Keratinocyte (primary cell): ENCODE results near the gene CELF5. TPM values are rescaled to one million over a fixed set of nuclear protein-coding genes. Genes with fewer than 3 reads are reported as not detected.

Experiments used
- DNase-seq: peaks from one replicate; pipeline ENCODE4 v3.0.0-alpha.2; 2011; ENCODE audit warnings: low read depth, missing footprints, low spot score
- FAIRE-seq: peaks from 2 replicates; lab custom pipeline; 2011; peaks lifted over from hg19 to GRCh38; lab: Jason Lieb, UNC
- H2AFZ ChIP-seq: 2 replicates; pipeline ENCODE4 v1.6.0; 2012; ENCODE audit warnings: low read length, control low read depth, inconsistent platforms; ENCODE audit not compliant: control insufficient read depth
- H3K27ac ChIP-seq: 2 replicates; pipeline ENCODE4 v1.5.1; 2011; ENCODE audit warnings: low read length; ENCODE audit not compliant: control insufficient read depth, insufficient read depth
- H3K27me3 ChIP-seq: 3 replicates; pipeline ENCODE4 v1.6.0; 2011; ENCODE audit warnings: low read length; ENCODE audit not compliant: control insufficient read depth, insufficient read depth; ENCODE audit errors: extremely low read depth
- H3K36me3 ChIP-seq, 2 experiments: 2 replicates in 1 of 2; 3 replicates in 1 of 2; pipeline ENCODE4 v1.5.1; 2011; ENCODE audit warnings: low read length in 2 of 2, mild to moderate bottlenecking in 1 of 2; ENCODE audit not compliant: control insufficient read depth in 2 of 2, insufficient read depth in 2 of 2; ENCODE audit errors: extremely low read depth in 1 of 2
- H3K4me1 ChIP-seq: 3 replicates; pipeline ENCODE4 v1.5.1; 2011; ENCODE audit warnings: low read length; ENCODE audit not compliant: control insufficient read depth, insufficient read depth; ENCODE audit errors: extremely low read depth
- H3K4me2 ChIP-seq: 3 replicates; pipeline ENCODE4 v1.6.0; 2011; ENCODE audit warnings: low read depth, low read length; ENCODE audit not compliant: control insufficient read depth, insufficient read depth; ENCODE audit errors: extremely low read depth
- H3K4me3 ChIP-seq, 3 experiments: fragments of 200-600 bp in 1 of 3; sonication (generic) in 1 of 3; 2 replicates in 2 of 3; 3 replicates in 1 of 3; pipeline ENCODE4 v1.5.1; 2011 to 2016; ENCODE audit warnings: low read length in 3 of 3, mild to moderate bottlenecking in 3 of 3, control low read depth in 2 of 3, inconsistent platforms in 1 of 3, low read depth in 1 of 3, mixed read lengths in 1 of 3, mixed run types in 1 of 3, moderate library complexity in 1 of 3; ENCODE audit not compliant: control insufficient read depth in 2 of 3, insufficient read depth in 2 of 3; ENCODE audit errors: extremely low read depth in 1 of 3
- H3K79me2 ChIP-seq: 2 replicates; pipeline ENCODE4 v1.6.0; 2012; ENCODE audit warnings: low read length; ENCODE audit not compliant: control insufficient read depth, insufficient read depth
- H3K9ac ChIP-seq: 3 replicates; pipeline ENCODE4 v1.6.0; 2011; ENCODE audit warnings: low read length; ENCODE audit not compliant: control insufficient read depth, insufficient read depth; ENCODE audit errors: extremely low read depth
- H3K9me1 ChIP-seq: 3 replicates; pipeline ENCODE4 v1.6.0; 2011; ENCODE audit warnings: low read length; ENCODE audit not compliant: control insufficient read depth, insufficient read depth; ENCODE audit errors: extremely low read depth
- H3K9me3 ChIP-seq: 2 replicates; pipeline ENCODE4 v1.5.1; 2012; ENCODE audit warnings: low read depth, low read length; ENCODE audit not compliant: control insufficient read depth
- H4K20me1 ChIP-seq: 3 replicates; pipeline ENCODE4 v1.6.0; 2011; ENCODE audit warnings: low read length; ENCODE audit not compliant: control insufficient read depth, insufficient read depth; ENCODE audit errors: extremely low read depth
- EZH2 ChIP-seq: IDR thresholded peaks from one replicate; pipeline ENCODE4 v1.6.1; 2012; ENCODE audit warnings: inconsistent platforms, mild to moderate bottlenecking, low read length, moderate library complexity
- dilution Hi-C: fragments of 300-500 bp; cut with MboI; formaldehyde crosslinking; loops from one replicate; pipeline ENCODE4 v1.7.0; 2020; ENCODE audit warnings: low sequenced_read_pairs; ENCODE audit not compliant: extremely low pct_ligation_motif_present
- polyA plus RNA-seq, 5 experiments: library from polyadenylated mRNA; depleted of rRNA in 3 of 5; stranded (reverse) in 3 of 5; stranded (forward) in 1 of 5; unstranded in 1 of 5; fragments of >200 nt; gene quantifications; 1 replicate in 1 of 5; 2 replicates in 3 of 5; 3 replicates in 1 of 5; pipeline versions ENCODE4 v1.2.1 to v1.2.3, GENCODE V29; 2011 to 2012; ENCODE audit warnings: missing spikeins in 2 of 5, low read depth in 1 of 5, low replicate concordance in 1 of 5
- TF ChIP-seq, protein P1 (sequence below), 3 experiments: IDR thresholded peaks in 1 of 3; conservative IDR thresholded peaks in 1 of 3; optimal IDR thresholded peaks in 1 of 3; 2 replicates in 2 of 3; 3 replicates in 1 of 3; pipeline versions ENCODE3 to v1.5.1; 2011; ENCODE audit warnings: low read length in 3 of 3, mild to moderate bottlenecking in 3 of 3, moderate library complexity in 2 of 3, control low read depth in 1 of 3, inconsistent platforms in 1 of 3; ENCODE audit not compliant: insufficient read depth in 2 of 3; ENCODE audit errors: extremely low read depth in 1 of 3

Gene CELF5
- polyA plus RNA-seq, 1 donor (not counting 4 experiments of a cell fraction or from before 2014, with no cell fraction given): 0.04 TPM

DNA sequence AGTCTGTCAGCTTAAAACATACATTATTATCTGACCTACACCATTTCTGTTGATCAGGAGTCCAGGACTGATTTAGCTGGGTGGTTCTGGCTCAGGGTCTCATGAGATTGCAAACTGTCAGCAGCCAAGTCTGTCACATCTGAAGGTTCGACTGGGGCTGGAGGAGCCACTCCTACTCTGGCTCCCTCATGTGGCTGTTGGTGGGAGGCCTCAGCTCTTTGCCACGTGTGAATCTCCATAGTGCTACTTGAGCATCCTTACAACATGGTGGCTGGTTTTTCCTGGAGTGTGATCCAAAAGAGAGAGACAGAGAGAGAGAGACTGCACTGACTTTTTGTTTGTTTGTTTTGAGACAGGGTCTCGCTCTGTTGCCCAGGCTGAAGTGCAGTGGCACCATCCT lies 78.3 kb downstream of the CELF5 start:
- Histone ChIP-seq H2AFZ (no peak overlapping the region), H3K36me3 (no peaks in the 10 kb centered on the region), H3K4me1 (no peaks in the 10 kb centered on the region), H4K20me1 (no peaks in the 10 kb centered on the region), H3K4me2 (no peak overlapping the region), H3K27me3 (peaks cover 3% of the 10 kb centered on the region), H3K9me1 (no peaks in the 10 kb centered on the region), H3K9ac (no peak overlapping the region), H3K9me3 (no peaks in the 10 kb centered on the region), H3K79me2 (no peaks in the 10 kb centered on the region), H3K27ac (no peak overlapping the region), H3K4me3 (no peak overlapping the region)
- FAIRE-seq (no peak), DNase-seq (no peak)
- dilution Hi-C loops: no loop called here
- no peak for TF ChIP-seq EZH2
- TF ChIP-seq, protein P1, sequence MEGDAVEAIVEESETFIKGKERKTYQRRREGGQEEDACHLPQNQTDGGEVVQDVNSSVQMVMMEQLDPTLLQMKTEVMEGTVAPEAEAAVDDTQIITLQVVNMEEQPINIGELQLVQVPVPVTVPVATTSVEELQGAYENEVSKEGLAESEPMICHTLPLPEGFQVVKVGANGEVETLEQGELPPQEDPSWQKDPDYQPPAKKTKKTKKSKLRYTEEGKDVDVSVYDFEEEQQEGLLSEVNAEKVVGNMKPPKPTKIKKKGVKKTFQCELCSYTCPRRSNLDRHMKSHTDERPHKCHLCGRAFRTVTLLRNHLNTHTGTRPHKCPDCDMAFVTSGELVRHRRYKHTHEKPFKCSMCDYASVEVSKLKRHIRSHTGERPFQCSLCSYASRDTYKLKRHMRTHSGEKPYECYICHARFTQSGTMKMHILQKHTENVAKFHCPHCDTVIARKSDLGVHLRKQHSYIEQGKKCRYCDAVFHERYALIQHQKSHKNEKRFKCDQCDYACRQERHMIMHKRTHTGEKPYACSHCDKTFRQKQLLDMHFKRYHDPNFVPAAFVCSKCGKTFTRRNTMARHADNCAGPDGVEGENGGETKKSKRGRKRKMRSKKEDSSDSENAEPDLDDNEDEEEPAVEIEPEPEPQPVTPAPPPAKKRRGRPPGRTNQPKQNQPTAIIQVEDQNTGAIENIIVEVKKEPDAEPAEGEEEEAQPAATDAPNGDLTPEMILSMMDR (optimal IDR thresholded peaks at IDR 0.05 in 1 of 3, IDR thresholded peaks at IDR 0.05 in 1 of 3, conservative IDR thresholded peaks at IDR 0.05 in 1 of 3; ENCODE audit: extremely low read depth in 1 of 3, insufficient read depth in 2 of 3, low read length in 3 of 3): peak; percentile 14 to 21 (median 16)

DNA sequence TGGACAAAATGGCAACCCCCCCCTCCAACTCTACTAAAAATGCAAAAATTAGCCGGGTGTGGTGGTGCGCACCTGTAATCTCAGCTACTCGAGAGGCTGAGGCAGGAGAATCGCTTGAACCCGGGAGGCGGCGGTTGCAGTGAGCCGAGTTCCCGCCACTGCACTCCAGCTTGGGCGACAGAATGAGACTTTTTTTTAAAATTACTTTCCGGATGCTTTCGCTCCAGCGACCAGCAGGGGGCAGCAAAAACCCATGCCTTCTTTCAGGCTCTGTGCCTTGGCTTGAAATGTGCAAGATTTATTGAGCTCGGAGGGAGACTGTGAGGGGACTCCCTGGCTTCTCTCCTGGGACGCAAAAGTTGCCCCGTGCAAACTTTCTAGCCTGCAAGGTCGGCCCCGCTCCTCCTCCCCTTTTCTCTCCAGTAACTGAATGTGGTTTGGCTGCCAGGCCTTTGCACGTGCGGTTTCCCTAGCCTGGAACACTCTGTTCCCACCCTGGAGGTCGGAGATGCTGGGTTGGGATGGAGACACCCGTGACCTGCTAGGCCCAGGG lies 80.5 kb downstream of the CELF5 start:
- no peak overlapping the region for H3K4me3 ChIP-seq
- H3K9ac ChIP-seq: no peak overlapping the region
- dilution Hi-C loops: no loop called here
- no peaks in the 10 kb centered on the region for H3K9me1 ChIP-seq
- H2AFZ ChIP-seq: no peak overlapping the region
- TF ChIP-seq, protein P1 (optimal IDR thresholded peaks at IDR 0.05 in 1 of 3, IDR thresholded peaks at IDR 0.05 in 1 of 3, conservative IDR thresholded peaks at IDR 0.05 in 1 of 3; ENCODE audit: extremely low read depth in 1 of 3, insufficient read depth in 2 of 3, low read length in 3 of 3): peak; percentile 66 to 79 (median 71)
- no peak for TF ChIP-seq EZH2
- DNase-seq: no peak
- H3K79me2 ChIP-seq: no peaks in the 10 kb centered on the region
- no peaks in the 10 kb centered on the region for H3K36me3 ChIP-seq
- no peaks in the 10 kb centered on the region for H4K20me1 ChIP-seq
- H3K4me1 ChIP-seq: no peaks in the 10 kb centered on the region
- H3K9me3 ChIP-seq: no peaks in the 10 kb centered on the region
- no peak overlapping the region for H3K4me2 ChIP-seq
- FAIRE-seq: no peak
- no peak overlapping the region for H3K27ac ChIP-seq
- peaks cover 3% of the 10 kb centered on the region for H3K27me3 ChIP-seq
